ENCODE results near the gene MMP15. TPM values are rescaled to one million over a fixed set of nuclear protein-coding genes. Genes with fewer than 3 reads are reported as not detected.
"Not testable (repeated sequence)": the region's sequence is repeated elsewhere in the genome, so short reads cannot be mapped to it uniquely, and the experiment has no call there.

MMP15 gene
- total and polyA plus RNA-seq, 4 donors, result 7.0 to 38.8 (median 21.4) TPM

- H3K4me3 ChIP-seq (ENCODE audit: low read depth in 1 of 3, low read length in 3 of 3); DNase-seq (ENCODE audit: low spot score); H3K4me1 ChIP-seq (ENCODE audit: control insufficient read depth in 4 of 4, insufficient read depth in 4 of 4, low read length in 3 of 4); H3K9me3 ChIP-seq (ENCODE audit: control insufficient read depth in 4 of 4, low read length in 3 of 4); H3K27ac ChIP-seq (ENCODE audit: low read depth in 1 of 2, low read length in 2 of 2); H3K36me3 ChIP-seq (ENCODE audit: control insufficient read depth in 4 of 4, insufficient read depth in 3 of 4, low read depth in 1 of 4, low read length in 3 of 4); H3K27me3 ChIP-seq (ENCODE audit: control insufficient read depth in 4 of 4, insufficient read depth in 4 of 4, low read length in 3 of 4); H3K9ac ChIP-seq (ENCODE audit: low read depth in 1 of 2, low read length in 2 of 2): not testable (repeated sequence)
- 75% methylated on average over 6 of the region's 6 CpGs for WGBS
Observed at GRCh38 chr16:58095575-58095960, 70.0 kb downstream of the MMP15 start.

GRCh38 chr16:58096249-58096648 is 70.7 kb downstream of the MMP15 start:
- no peaks in the 10 kb centered on the region for H3K27me3 ChIP-seq (ENCODE audit: control insufficient read depth in 4 of 4, insufficient read depth in 4 of 4, low read length in 3 of 4)
- no peaks in the 10 kb centered on the region for H3K4me1 ChIP-seq (ENCODE audit: control insufficient read depth in 4 of 4, insufficient read depth in 4 of 4, low read length in 3 of 4)
- 64% methylated on average over 2 of the region's 2 CpGs for WGBS
- no peak overlapping the region for H3K27ac ChIP-seq (ENCODE audit: low read depth in 1 of 2, low read length in 2 of 2)
- no peak overlapping the region for H3K4me3 ChIP-seq (ENCODE audit: low read depth in 1 of 3, low read length in 3 of 3)
- no peaks in the 10 kb centered on the region for H3K36me3 ChIP-seq (ENCODE audit: control insufficient read depth in 4 of 4, insufficient read depth in 3 of 4, low read depth in 1 of 4, low read length in 3 of 4)
- no peak for TF ChIP-seq FOXA2 (IDR thresholded peaks at IDR 0.05)
- no peaks in the 10 kb centered on the region for H3K9me3 ChIP-seq (ENCODE audit: control insufficient read depth in 4 of 4, low read length in 3 of 4)
- no peak overlapping the region for H3K9ac ChIP-seq (ENCODE audit: low read depth in 1 of 2, low read length in 2 of 2)
- DNase-seq (ENCODE audit: low spot score), result no peak

Small RNAs within 50 kb of the gene (small RNA-seq; reads per million reads assigned to genes)
- gene RF00019, result not detected

Other genes with a start within 250 kb of the MMP15 start
- gene KIFC3, start 223.3 kb upstream of the MMP15 start, total RNA-seq, result 100 to 1,000 TPM in 1 of 2 donors, 10 to 100 TPM in 1; 22.2 to 103 TPM
- 10 to 100 TPM; 16.5 to 32.7 TPM for gene KIFC3, start 223.3 kb upstream of the MMP15 start, polyA plus RNA-seq
- under 1 TPM; under 0.01 TPM for gene CNGB1, start 54.6 kb upstream of the MMP15 start, total RNA-seq
- gene CNGB1, start 54.6 kb upstream of the MMP15 start, polyA plus RNA-seq, result not detected
- gene ZNF319, start 25.1 kb upstream of the MMP15 start, total RNA-seq, result 1 to 10 TPM; 2.6 TPM
- gene ZNF319, start 25.1 kb upstream of the MMP15 start, polyA plus RNA-seq, result 1 to 10 TPM in 1 of 2 donors, under 1 TPM in 1; 0.64 to 3.4 TPM
- 10 to 100 TPM in 1 of 2 donors, 1 to 10 TPM in 1; 8.9 to 40.7 TPM for gene USB1, start 24.3 kb upstream of the MMP15 start, total RNA-seq
- gene USB1, start 24.3 kb upstream of the MMP15 start, polyA plus RNA-seq, result 10 to 100 TPM; 23.7 to 32.8 TPM
- 10 to 100 TPM; 22.1 to 23.4 TPM for gene CFAP20, start 103.6 kb downstream of the MMP15 start, total RNA-seq
- 10 to 100 TPM; 25.8 to 30.6 TPM for gene CFAP20, start 103.6 kb downstream of the MMP15 start, polyA plus RNA-seq
- gene CSNK2A2, start 172.4 kb downstream of the MMP15 start, total RNA-seq, result 10 to 100 TPM; 17.4 to 21.0 TPM
- gene CSNK2A2, start 172.4 kb downstream of the MMP15 start, polyA plus RNA-seq, result 10 to 100 TPM in 1 of 2 donors, 1 to 10 TPM in 1; 9.4 to 12.0 TPM

Data from liver (tissue), 10 donors.